Hematopoietic multipotent progenitor cell (in vitro differentiated cells): ENCODE results near the gene CDSN. TPM values are rescaled to one million over a fixed set of nuclear protein-coding genes. Genes with fewer than 3 reads are reported as not detected.

Experiments used
- DNase-seq, 3 donors: peaks; one replicate each; pipeline ENCODE4 v3.0.0-alpha.2; 2011 to 2015; ENCODE audit warnings: low read depth in 2 of 3, low spot score in 2 of 3
- total RNA-seq: library from RNA; depleted of rRNA; stranded (reverse); fragments of >200 nt; gene quantifications from one replicate; pipeline ENCODE4 v1.2.3, GENCODE V29; 2012

CDSN gene
- total RNA-seq, 1 donor, result under 0.01 TPM

- no peak for DNase-seq
These were observed 25.1 kb upstream of the CDSN start for GRCh38 chr6:31145386-31145785.

- no peak for DNase-seq
These were observed 24.7 kb upstream of the CDSN start for GRCh38 chr6:31144970-31145340.

GRCh38 chr6:31144296-31144969, 24.2 kb upstream of the CDSN start:
- no peak for DNase-seq

DNA sequence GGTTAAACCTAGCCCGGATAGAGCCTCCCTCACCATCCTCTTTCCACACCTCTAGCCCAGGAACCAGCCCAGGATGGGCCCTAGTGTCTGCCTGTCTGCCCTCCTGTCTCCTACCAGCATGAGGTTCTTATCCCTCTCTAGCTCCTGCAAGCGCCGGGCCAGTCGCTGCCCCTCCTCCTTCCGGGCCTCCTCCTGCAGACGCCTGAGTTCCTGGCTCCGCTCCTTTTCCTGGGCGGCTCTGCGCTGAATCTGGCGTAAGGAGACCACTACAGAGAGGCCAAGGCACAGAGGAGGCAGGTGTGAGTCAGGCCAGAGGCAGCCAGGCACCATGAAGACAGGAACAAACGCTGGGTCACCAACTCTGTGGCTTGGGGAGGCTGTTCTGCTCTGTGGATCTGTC, 22.9 kb upstream of the CDSN start:
- DNase-seq, result no peak

DNA sequence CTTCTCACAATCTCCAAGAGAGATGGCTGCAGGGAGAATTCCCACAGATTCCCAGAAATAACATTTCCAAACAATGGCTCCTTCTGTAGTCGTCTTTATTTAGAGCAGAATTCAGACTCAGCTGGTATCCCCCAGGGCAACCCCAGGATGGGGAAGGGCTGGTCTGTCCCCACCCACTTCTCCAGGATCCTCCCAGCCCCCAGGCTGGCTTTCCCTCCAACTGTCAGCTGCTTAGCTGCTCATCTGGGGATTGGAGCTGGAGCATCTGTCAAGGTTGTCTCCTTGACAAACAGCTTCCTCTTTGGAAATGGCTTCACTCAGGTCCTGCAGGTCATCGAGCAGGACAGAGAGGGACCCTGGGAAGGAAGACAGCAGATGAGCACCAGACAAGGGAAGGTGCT, 22.1 kb upstream of the CDSN start:
- DNase-seq, result no peak

- no peak for DNase-seq
These were observed 20.4 kb upstream of the CDSN start for GRCh38 chr6:31140643-31141042.

DNA sequence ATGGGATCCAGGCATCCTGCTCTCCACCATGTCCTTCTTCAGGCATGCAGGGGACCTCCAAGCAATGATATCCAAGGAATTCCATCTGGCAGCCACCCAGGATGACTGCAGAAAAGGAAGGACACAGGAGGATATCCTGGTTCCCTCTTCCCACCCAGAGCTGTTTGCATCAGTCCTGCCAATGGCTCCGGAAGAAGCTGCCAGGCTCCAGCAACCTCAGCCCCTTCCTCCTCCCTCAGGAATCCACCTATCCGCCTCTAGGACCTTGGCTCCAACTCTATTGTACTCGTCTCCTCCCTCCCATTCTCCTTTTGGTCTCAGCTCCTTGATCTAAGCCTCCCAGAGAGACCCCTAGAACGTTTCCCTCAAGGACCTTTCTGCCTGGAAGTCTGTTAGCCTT, 19.4 kb upstream of the CDSN start:
- DNase-seq, result no peak

DNA sequence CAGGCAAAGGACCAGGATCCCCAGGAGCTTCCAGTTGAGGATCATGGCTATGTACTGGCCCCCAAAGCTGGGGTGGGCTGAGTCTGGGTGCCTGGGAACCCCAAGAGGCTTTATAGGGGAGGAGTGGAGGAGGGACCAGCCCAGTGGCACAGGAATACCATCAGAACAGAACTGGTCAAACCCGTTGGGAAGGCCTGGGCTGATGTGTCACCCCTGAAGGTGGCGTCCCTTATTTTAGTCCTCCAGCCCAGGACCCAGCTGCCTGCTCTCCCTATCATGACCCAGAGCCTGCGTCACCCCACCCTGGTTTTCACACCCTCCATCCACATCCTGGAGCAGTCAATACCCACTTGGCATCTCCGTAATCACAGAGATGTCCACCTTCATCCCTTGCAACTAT, 18.7 kb upstream of the CDSN start, which contains the start of gene PSORS1C2:
TSS of gene PSORS1C2 (minus strand) at position 85 of the 400 bp plus-strand sequence. CDS start at position 45, 40 bp downstream.
- no peak for DNase-seq

GRCh38 chr6:31135710-31136109, 15.5 kb upstream of the CDSN start:
- no peak for DNase-seq

DNA sequence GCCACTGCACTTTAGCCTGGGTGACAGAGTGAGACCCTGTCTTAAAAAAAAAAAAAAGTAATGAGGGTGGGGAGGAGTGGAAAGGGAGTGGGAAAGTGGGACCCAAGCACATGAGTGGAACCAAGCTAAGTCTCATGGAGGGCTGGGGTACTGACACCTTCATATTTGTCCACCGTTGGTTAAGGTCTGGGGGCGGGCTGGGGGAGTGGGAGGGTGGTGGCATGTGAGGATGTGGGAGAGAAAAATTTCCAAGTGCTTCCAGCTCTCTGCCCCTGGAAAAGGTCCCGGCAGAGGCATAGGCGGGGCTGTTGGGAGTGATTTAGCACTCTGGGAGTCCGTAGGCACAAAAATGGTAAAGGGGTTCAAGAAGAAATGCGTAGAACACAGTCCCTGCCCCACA, 12.6 kb upstream of the CDSN start:
- DNase-seq, result no peak

- DNase-seq, result no peak
These were observed 11.3 kb upstream of the CDSN start for GRCh38 chr6:31131595-31131994.

DNA sequence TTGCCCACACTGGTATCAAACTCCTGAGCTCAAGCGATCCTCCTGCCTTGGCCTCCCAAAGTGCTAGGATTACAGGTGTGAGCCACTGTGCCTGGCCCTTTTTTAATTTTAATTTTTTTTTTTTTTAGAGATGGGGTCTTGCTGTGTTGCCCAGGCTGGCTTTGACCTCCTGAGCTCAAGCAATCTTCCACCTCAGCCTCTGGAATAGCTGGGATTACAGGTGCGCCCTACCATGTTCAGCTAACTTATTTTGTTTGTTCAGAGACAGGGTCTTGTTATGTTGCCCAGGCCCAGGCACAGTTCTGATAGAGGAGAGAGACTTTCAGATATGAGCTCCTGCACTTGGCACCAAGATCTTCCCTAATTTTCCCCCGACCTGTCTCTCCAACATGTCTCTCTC, 10.5 kb upstream of the CDSN start:
- DNase-seq, result no peak

DNA sequence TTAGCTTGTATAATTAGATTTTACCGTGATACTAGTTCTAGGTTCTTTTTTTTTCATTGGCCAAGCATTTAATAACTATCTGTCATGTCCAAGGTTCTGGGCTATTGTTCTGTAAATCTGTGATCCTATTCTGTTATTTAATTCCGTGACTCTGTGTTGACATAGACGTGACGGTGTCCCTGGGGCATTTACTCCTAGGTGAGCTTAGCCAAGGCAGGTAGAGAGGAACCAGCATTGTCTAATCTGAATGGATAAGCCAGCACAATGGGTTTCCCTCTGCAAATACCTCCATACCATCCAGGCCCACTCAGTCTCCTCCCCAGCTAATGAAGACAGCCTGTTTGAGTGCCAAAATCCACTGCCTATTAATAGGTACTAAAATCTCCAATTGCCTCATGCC, 8.9 kb upstream of the CDSN start:
- no peak for DNase-seq

DNA sequence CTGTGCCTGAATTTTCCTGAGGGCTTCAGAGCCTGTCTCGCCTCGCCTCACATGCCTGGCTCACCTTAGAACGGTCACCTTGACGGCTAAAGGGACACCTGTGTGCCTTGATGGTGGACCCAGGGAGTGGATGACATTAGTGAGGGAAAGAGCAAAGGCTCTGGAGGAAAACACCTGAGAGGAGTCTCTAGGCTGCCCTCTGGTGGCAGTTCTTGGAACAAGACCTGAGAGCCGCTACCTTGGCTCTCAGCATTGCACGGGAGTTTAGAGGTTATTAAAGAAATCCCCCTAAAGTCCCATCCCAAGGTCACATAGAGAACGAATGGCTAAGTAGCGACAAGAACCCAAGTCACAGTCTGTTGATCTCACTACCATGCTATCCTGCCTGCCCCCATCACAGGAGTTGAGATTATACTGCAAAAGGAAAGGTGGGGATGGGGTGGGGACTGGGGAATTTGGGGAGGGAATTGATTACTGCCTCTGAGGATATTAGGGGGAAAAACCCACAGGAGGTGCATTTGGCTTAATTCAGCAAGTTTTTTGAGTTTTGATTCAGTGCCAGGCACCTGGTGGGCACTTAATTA, 7.9 kb upstream of the CDSN start:
- peak; percentile 50 to 70 (median 62) for DNase-seq

DNA sequence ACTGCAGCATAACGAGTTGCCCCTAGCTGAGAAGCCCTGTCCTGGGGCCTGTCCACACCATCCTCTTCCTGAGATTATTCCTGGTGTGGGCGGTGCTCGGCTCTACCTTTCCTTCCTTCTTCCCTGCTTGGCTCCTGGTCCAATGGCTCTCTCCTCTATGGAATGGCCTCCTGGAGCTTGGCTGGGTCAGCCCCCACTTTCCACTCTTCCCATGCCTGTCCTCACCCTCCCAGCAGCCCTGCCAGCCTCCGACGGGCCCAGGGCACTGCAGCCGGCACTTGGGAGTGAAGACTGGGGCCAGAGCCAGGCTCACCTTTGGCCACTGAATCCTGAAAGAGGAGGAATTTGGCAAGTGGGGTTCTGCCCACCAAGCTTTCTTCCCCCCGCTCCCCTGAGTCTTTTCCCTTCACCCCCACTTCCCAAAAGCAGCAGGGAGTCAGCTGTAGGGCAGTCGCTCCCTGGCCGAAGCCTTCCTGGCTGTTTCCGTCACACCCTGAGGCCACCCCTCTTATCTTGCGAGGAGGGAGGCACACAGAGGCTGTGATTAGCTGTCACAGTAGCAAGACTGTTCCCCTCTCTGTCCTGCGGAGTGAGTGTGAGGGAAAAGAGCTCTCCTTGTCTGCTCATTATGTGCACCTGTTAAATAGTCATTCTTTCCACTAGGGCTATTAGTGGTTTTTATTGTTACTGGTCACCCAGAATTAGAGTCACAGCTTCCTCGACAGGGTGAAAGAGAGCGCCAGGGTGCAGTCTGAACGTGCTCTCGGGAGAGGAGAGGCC, 6.3 kb upstream of the CDSN start:
- no peak for DNase-seq

- peak in 1 of 3 donors; percentile 38 for DNase-seq
These were observed 5.5 kb upstream of the CDSN start for GRCh38 chr6:31125586-31126363.

DNA sequence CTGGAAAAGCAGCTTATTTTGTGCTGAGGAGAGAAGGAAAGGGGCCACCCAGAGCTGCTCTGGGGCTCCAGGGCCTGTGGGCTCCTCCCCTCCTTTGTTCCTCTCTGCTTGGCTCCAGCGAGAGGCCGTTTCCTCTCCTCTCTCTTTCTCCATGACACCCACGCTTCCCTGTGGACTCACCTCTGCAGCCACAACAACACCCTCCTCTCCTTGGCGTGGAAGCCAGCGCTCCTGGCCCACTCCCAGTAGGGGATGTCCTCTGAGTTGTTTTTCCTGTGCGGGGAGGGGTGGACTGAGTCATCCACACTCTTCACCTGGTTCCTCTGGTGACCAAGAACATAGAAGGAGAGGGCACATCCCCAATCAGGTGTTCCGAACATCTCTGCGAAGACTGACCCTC, 4.9 kb upstream of the CDSN start:
- DNase-seq, result no peak

- no peak for DNase-seq
These were observed 2.8 kb upstream of the CDSN start for GRCh38 chr6:31122791-31123706.

DNA sequence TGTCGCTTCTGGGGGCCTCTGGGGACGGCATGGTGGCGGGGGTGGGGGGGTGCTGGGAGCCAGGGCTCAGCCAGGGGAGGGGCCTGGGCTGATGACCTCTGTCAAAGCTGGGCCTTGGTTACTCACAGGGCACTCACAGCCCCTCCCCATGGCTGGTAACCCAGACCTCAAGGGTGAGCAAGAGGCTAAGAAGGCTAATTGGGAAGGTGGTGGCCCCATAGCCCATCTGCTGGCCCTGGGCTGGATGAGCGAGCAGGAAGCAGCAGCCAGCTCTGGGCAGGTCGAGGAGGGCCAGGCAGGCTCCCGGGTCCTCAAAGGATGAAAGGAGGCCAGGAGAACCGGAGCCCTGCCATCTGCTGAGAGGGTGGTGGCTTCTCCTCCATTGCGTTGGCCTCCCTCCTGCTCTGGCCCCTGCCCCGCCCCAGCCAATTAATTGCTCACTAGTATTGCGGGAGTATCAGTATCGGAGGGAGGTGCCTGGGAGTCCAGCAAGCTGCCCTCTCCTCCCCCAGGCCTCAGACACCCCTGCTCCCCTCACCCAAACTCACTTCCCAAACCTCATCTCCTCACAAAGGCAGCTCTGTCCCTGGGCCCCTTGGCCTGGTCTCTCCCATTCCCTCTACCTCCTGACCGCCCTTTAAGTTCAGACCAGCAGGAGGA, 1.0 kb upstream of the CDSN start:
- DNase-seq, result no peak

- no peak for DNase-seq
These were observed 2.1 kb downstream of the CDSN start for GRCh38 chr6:31118178-31118577.
